ENCODE measurements around the gene KIAA0232. TPM values are rescaled to one million over a fixed set of nuclear protein-coding genes. Genes with fewer than 3 reads are reported as not detected.

KIAA0232 gene
- total and polyA plus RNA-seq, 2 of the 8 experiments (the other 6 are each of a cell fraction or from before 2014, with no cell fraction given), result 5.6 to 23.3 TPM

- TF ChIP-seq ATF3 (IDR thresholded peaks at IDR 0.05; ENCODE audit: insufficient read depth, low read depth, low read length) (no peak), SIRT6 (IDR thresholded peaks at IDR 0.05; ENCODE audit: low read length) (no peak), BCL11A (IDR thresholded peaks at IDR 0.05; ENCODE audit: low read depth in 2 of 2, low read length in 2 of 2) (no peak), EGR1 (IDR thresholded peaks at IDR 0.05; ENCODE audit: borderline replicate concordance, low read depth, low read length) (no peak), PHF8 (conservative IDR thresholded peaks at IDR 0.05; ENCODE audit: low read depth, low read length) (no peak), EZH2 (IDR thresholded peaks at IDR 0.05; ENCODE audit: low read depth, low read length, severe bottlenecking) (no peak), USF2 (IDR thresholded peaks at IDR 0.05; ENCODE audit: low read length) (no peak), HDAC6 (IDR thresholded peaks at IDR 0.05; ENCODE audit: low read depth, low read length) (no peak)
Measured at GRCh38 chr4:6880691-6881090, 98.2 kb downstream of the KIAA0232 start (continued).

All from H1 (cell line).